HG03196 (cell line): ENCODE results near the gene HMGN3.

Experiments
- ATAC-seq: cut with Tn5 transposase; IDR thresholded peaks from one replicate; pipeline ENCODE4 v1.9.1; 2021; ENCODE audit not compliant: unreplicated experiment

The HMGN3 gene

GRCh38 chr6:79188107-79188506, 46.4 kb downstream of the HMGN3 start:
- no peak for ATAC-seq

- ATAC-seq = no peak
These were observed 47.9 kb downstream of the HMGN3 start for GRCh38 chr6:79186564-79186963.

- ATAC-seq = no peak
These were observed 49.8 kb downstream of the HMGN3 start for GRCh38 chr6:79184641-79185040.

GRCh38 chr6:79184086-79184485, 50.4 kb downstream of the HMGN3 start:
- ATAC-seq = no peak

GRCh38 chr6:79180052-79180451, 54.4 kb downstream of the HMGN3 start:
- ATAC-seq = no peak

- no peak for ATAC-seq
These were observed 61.1 kb downstream of the HMGN3 start for GRCh38 chr6:79173378-79173777.

- no peak for ATAC-seq
These were observed 63.5 kb downstream of the HMGN3 start for GRCh38 chr6:79170959-79171358.

- ATAC-seq = no peak
These were observed 64.1 kb downstream of the HMGN3 start for GRCh38 chr6:79170431-79170830.

- ATAC-seq = no peak
These were observed 65.8 kb downstream of the HMGN3 start for GRCh38 chr6:79168695-79168980.

GRCh38 chr6:79167931-79168694, 66.4 kb downstream of the HMGN3 start:
- ATAC-seq = no peak

- no peak for ATAC-seq
These were observed 74.6 kb downstream of the HMGN3 start for GRCh38 chr6:79159846-79160245.

- ATAC-seq = no peak
These were observed 75.5 kb downstream of the HMGN3 start for GRCh38 chr6:79158856-79159516.

GRCh38 chr6:79157961-79158644, 76.4 kb downstream of the HMGN3 start:
- no peak for ATAC-seq

- no peak for ATAC-seq
These were observed 82.2 kb downstream of the HMGN3 start for GRCh38 chr6:79152269-79152737.
